ENCODE results near the gene ALDH1A3. TPM values are rescaled to one million over a fixed set of nuclear protein-coding genes. Genes with fewer than 3 reads are reported as not detected.
"Not testable (repeated sequence)": the region's sequence is repeated elsewhere in the genome, so short reads cannot be mapped to it uniquely, and the experiment has no call there.

The ALDH1A3 gene
- total RNA-seq (2014; rRNA removed; shearing (Covaris generic)): 141 and 215 TPM in 2 replicates

- DNase-seq (ENCODE audit: low read depth): peak; percentile 84
Observed at GRCh38 chr15:100879464-100880138, at the start of gene ALDH1A3. ALDH1A3 (plus strand) TSS chr15:100879831; CDS start chr15:100879908, 77 bp downstream.

- no peak for DNase-seq (ENCODE audit: low read depth)
Observed at GRCh38 chr15:100831467-100831866, 48.2 kb upstream of the ALDH1A3 start.

GRCh38 chr15:100832149-100832942 is 47.3 kb upstream of the ALDH1A3 start:
- DNase-seq (ENCODE audit: low read depth): no peak

- no peak for DNase-seq (ENCODE audit: low read depth)
Observed at GRCh38 chr15:100833417-100834389, 45.9 kb upstream of the ALDH1A3 start.

GRCh38 chr15:100834731-100835130 is 44.9 kb upstream of the ALDH1A3 start:
- no peak for DNase-seq (ENCODE audit: low read depth)

GRCh38 chr15:100835636-100836035 is 44.0 kb upstream of the ALDH1A3 start:
- no peak for DNase-seq (ENCODE audit: low read depth)

GRCh38 chr15:100836501-100836900 is 43.1 kb upstream of the ALDH1A3 start:
- no peak for DNase-seq (ENCODE audit: low read depth)

- no peak for DNase-seq (ENCODE audit: low read depth)
Observed at GRCh38 chr15:100841426-100841825, 38.2 kb upstream of the ALDH1A3 start.

- DNase-seq (ENCODE audit: low read depth): no peak
Observed at GRCh38 chr15:100842756-100843730, 36.6 kb upstream of the ALDH1A3 start.

- no peak for DNase-seq (ENCODE audit: low read depth)
Observed at GRCh38 chr15:100844167-100844566, 35.5 kb upstream of the ALDH1A3 start.

- DNase-seq (ENCODE audit: low read depth): no peak
Observed at GRCh38 chr15:100844778-100845177, 34.9 kb upstream of the ALDH1A3 start.

- no peak for DNase-seq (ENCODE audit: low read depth)
Observed at GRCh38 chr15:100847194-100847593, 32.4 kb upstream of the ALDH1A3 start.

- peak; percentile 85 for DNase-seq (ENCODE audit: low read depth)
Observed at GRCh38 chr15:100849021-100849854, 30.4 kb upstream of the ALDH1A3 start.

GRCh38 chr15:100849855-100850218 is 29.8 kb upstream of the ALDH1A3 start:
- no peak for DNase-seq (ENCODE audit: low read depth)

GRCh38 chr15:100851428-100852015 is 28.1 kb upstream of the ALDH1A3 start:
- not testable (repeated sequence) for DNase-seq (ENCODE audit: low read depth)

GRCh38 chr15:100852630-100853029 is 27.0 kb upstream of the ALDH1A3 start:
- no peak for DNase-seq (ENCODE audit: low read depth)

GRCh38 chr15:100853676-100854440 is 25.8 kb upstream of the ALDH1A3 start:
- DNase-seq (ENCODE audit: low read depth): no peak

GRCh38 chr15:100856867-100857266 is 22.8 kb upstream of the ALDH1A3 start:
- no peak for DNase-seq (ENCODE audit: low read depth)

GRCh38 chr15:100858294-100858693 is 21.3 kb upstream of the ALDH1A3 start:
- no peak for DNase-seq (ENCODE audit: low read depth)
